Right atrium auricular region (tissue), 2 donors: ENCODE results near the gene VAV3. TPM values are rescaled to one million over a fixed set of nuclear protein-coding genes. Genes with fewer than 3 reads are reported as not detected.

Experiments
- DNase-seq: peaks from one replicate; pipeline ENCODE4 v3.0.0-alpha.2; 2019; ENCODE audit warnings: low spot score
- H3K27ac ChIP-seq, 2 donors: fragments of 200-600 bp; sonication (generic); 1 replicate in 1 of 2; 2 replicates in 1 of 2; pipeline ENCODE4 v1.5.1; 2016 to 2019
- H3K27me3 ChIP-seq, 2 donors: fragments of 200-600 bp; sonication (generic); one replicate each; pipeline versions ENCODE4 v1.5.1 to v1.6.0; 2017 to 2019
- H3K36me3 ChIP-seq: fragments of 200-600 bp; sonication (generic); one replicate; pipeline ENCODE4 v1.5.1; 2016
- H3K4me1 ChIP-seq, 2 donors: fragments of 200-600 bp; sonication (generic); one replicate each; pipeline versions ENCODE4 v1.5.1 to v1.6.0; 2017 to 2019
- H3K4me3 ChIP-seq, 2 donors: fragments of 200-600 bp; sonication (generic); 1 replicate in 1 of 2; 2 replicates in 1 of 2; pipeline ENCODE4 v1.5.1; 2017 to 2019; ENCODE audit warnings: mild to moderate bottlenecking in 1 of 2, moderate library complexity in 1 of 2
- H3K9me3 ChIP-seq, 2 donors: fragments of 200-600 bp; sonication (generic); one replicate each; pipeline ENCODE4 v1.5.1; 2019
- total RNA-seq, 2 donors: library from RNA; depleted of rRNA; stranded (reverse); fragments of >200 nt; gene quantifications; one replicate each; pipeline ENCODE4 v1.1.0, GENCODE V29; 2016
- TF ChIP-seq, protein P1 (sequence below), 2 donors: fragments of 200-600 bp; sonication (generic); IDR thresholded peaks; one replicate each; pipeline ENCODE4 v1.5.1; 2019; ENCODE audit warnings: antibody characterized with exemption in 2 of 2

The VAV3 gene
- total RNA-seq, 2 donors from 2014 or later = 2.0 to 2.8 TPM

DNA sequence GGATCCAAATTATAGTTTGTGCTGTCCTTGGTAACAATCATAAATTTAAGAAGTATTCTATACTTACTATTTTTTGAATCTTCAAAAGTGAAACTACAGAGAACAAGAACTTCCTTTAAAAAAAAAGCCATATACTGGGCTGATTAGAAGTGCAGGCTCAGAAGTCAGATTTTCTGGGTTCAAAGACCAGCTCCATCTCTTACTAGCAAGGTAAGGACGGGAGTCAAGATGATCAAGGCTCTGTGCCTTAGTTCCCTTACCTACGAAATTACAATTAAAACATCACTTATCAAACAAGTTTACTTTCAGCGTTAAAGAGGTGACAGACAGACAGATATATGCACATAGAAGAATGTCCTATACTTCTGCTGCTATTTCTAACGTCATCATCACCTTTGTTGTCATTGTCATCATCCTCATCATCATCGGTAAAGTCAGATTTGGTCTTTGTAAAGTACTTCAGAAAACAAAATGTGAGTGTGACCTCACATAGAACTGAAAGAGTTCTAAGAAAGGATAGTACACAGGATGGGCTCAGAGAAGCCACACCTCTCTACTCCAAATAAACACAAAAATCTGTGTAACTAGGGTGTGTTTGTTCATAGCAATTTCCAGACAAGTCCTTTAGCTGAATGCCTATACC, 178.7 kb downstream of the VAV3 start:
- H3K27me3 ChIP-seq = no peaks in the 10 kb centered on the region
- no peak overlapping the region for H3K27ac ChIP-seq
- H3K4me3 ChIP-seq = no peak overlapping the region
- no peaks in the 10 kb centered on the region for H3K36me3 ChIP-seq
- no peaks in the 10 kb centered on the region for H3K9me3 ChIP-seq
- H3K4me1 ChIP-seq = peaks cover 0 to 24% of the 10 kb centered on the region in 2 donors
- no peak for DNase-seq
- TF ChIP-seq, protein P1, sequence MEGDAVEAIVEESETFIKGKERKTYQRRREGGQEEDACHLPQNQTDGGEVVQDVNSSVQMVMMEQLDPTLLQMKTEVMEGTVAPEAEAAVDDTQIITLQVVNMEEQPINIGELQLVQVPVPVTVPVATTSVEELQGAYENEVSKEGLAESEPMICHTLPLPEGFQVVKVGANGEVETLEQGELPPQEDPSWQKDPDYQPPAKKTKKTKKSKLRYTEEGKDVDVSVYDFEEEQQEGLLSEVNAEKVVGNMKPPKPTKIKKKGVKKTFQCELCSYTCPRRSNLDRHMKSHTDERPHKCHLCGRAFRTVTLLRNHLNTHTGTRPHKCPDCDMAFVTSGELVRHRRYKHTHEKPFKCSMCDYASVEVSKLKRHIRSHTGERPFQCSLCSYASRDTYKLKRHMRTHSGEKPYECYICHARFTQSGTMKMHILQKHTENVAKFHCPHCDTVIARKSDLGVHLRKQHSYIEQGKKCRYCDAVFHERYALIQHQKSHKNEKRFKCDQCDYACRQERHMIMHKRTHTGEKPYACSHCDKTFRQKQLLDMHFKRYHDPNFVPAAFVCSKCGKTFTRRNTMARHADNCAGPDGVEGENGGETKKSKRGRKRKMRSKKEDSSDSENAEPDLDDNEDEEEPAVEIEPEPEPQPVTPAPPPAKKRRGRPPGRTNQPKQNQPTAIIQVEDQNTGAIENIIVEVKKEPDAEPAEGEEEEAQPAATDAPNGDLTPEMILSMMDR (IDR thresholded peaks at IDR 0.05) = no peak

DNA sequence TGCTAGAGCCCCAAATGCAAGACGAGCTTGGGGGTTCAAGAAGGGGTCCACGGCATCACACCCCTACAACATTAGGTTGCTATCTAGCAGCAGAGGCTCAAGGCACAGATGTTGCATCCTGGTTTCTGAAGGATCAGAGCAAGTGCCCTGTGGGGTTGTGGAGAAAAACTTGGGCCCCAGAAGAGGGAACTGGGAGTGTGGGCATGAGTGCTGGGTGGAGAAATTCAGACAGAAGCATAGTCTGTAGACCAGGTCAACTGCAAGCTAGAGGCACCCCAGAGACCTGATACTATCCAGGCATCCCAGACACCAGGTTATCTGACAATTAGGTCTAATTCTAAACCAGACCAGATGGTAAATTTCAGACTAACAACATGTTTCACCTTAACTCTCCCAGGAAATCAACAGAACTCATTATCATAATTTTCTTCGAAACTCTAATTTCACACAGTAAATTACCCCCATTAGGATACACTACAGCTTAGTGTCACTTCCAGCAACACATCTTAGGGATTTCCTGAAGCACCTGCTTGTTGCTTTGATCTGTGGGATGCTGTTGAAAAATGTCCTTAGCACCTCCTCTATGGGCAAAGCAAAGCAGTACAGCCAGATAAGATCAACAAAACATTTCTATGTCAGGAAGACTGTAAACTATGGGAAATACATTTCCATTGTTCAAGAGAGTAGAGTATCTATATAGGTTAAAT, 179.3 kb downstream of the VAV3 start:
- Histone ChIP-seq H3K9me3 (no peaks in the 10 kb centered on the region), H3K27ac (no peak overlapping the region), H3K4me3 (no peak overlapping the region), H3K4me1 (peaks cover 0 to 24% of the 10 kb centered on the region in 2 donors), H3K36me3 (no peaks in the 10 kb centered on the region), H3K27me3 (no peaks in the 10 kb centered on the region)
- DNase-seq = no peak
- TF ChIP-seq, protein P1 (IDR thresholded peaks at IDR 0.05) = no peak

DNA sequence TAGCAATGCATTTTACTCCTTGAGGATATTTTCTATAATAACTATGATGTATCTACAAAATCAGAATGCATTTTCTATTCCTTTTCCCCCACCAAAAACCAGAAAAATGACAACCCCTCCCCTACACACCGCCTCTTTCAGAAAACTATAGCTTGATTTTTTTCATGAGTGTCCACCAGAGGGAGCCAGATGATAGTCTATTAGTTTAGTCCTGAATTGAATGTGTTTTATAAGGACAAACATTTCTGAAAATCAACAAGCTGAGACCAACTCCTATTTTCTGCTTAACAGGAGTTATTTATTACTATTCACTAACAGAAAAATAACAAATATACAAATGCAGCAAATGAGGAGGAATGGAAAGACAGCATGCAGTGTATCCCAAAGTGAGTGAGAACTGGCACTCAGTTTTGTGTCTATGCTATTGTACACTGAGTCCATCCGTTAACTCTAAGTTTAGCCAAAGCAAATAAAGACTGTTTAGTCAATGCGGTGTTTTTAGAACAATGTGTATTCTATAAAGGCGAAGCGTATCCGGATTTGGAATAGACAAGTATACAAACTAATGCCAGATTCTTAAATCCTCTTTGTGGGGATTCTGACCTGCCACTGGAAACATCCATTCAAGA, 182.6 kb downstream of the VAV3 start:
- no peaks in the 10 kb centered on the region for H3K9me3 ChIP-seq
- H3K27me3 ChIP-seq = no peaks in the 10 kb centered on the region
- H3K4me3 ChIP-seq = no peak overlapping the region
- DNase-seq = no peak
- H3K4me1 ChIP-seq = peaks cover 0 to 16% of the 10 kb centered on the region in 2 donors
- H3K36me3 ChIP-seq = no peaks in the 10 kb centered on the region
- TF ChIP-seq, protein P1 (IDR thresholded peaks at IDR 0.05) = peak; percentile 40 to 78
- H3K27ac ChIP-seq = no peak overlapping the region

DNA sequence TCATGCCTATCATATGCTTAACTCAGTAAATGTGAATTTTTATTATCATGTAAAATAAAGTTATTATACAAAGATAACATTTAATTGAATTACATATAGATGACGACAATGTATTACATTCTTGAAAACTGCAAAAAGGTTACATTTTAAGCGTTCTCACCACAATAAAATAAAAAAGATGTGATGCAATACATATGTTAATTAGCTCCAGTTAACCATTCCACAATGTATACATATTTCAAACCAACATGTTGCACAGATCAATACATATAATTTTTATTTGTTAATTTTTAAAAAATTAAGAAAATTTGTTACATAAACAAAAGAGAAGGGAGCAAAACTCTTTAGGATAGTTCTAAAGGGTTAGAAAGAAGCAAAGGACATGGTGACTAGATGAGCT, 183.7 kb downstream of the VAV3 start:
- Histone ChIP-seq H3K27ac (no peak overlapping the region), H3K4me3 (no peak overlapping the region), H3K36me3 (no peaks in the 10 kb centered on the region), H3K9me3 (no peaks in the 10 kb centered on the region), H3K27me3 (no peaks in the 10 kb centered on the region), H3K4me1 (peaks cover 0 to 7% of the 10 kb centered on the region in 2 donors)
- DNase-seq = no peak
- TF ChIP-seq, protein P1 (IDR thresholded peaks at IDR 0.05) = no peak

DNA sequence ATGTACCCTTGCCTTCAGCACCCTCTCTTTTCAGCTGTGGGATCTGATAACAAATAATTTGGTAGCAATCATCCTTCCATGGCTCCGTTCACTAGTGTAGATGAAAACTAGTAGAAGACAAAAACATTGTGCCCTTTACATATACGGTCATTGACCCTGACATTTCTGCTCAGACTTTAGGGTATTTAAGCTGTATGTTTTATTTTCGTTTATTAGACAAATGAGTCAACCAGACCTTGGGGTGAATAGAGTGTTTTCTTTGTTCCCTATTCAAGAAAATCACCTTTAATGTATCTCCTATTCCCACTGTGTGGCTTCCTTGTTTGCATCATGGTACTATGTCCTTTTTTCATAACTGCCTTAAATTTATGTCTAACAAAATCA, 187.3 kb downstream of the VAV3 start:
- H3K4me3 ChIP-seq = no peak overlapping the region
- no peaks in the 10 kb centered on the region for H3K9me3 ChIP-seq
- DNase-seq = no peak
- no peaks in the 10 kb centered on the region for H3K36me3 ChIP-seq
- no peaks in the 10 kb centered on the region for H3K27me3 ChIP-seq
- TF ChIP-seq, protein P1 (IDR thresholded peaks at IDR 0.05) = no peak
- H3K27ac ChIP-seq = no peak overlapping the region
- H3K4me1 ChIP-seq = peaks cover 0 to 7% of the 10 kb centered on the region in 2 donors
